Activated CD4-positive, alpha-beta T cell treated with anti-CD3 and anti-CD28 coated beads, Interleukin-2, Interleukin-4, amounts not matched to agents 100 ng/mL and 50 ng/mL, durations not matched to agents 16 hours and 8 hours (primary cell): ENCODE data around the gene SPAG9.

Source experiments
- DNase-seq: peaks from one replicate; pipeline ENCODE4 v3.0.0-alpha.2; 2020; ENCODE audit warnings: low spot score

The SPAG9 gene

GRCh38 chr17:51035431-51035830, 85.2 kb downstream of the SPAG9 start:
- DNase-seq: no peak

GRCh38 chr17:51034800-51035199, 85.9 kb downstream of the SPAG9 start:
- no peak for DNase-seq

- no peak for DNase-seq
Observed at GRCh38 chr17:51032850-51033249, 87.8 kb downstream of the SPAG9 start.

GRCh38 chr17:51029568-51030463, 90.9 kb downstream of the SPAG9 start:
- peak; percentile 46 for DNase-seq

- no peak for DNase-seq
Observed at GRCh38 chr17:51029142-51029541, 91.5 kb downstream of the SPAG9 start.

GRCh38 chr17:51028176-51028863, 92.3 kb downstream of the SPAG9 start:
- no peak for DNase-seq

- no peak for DNase-seq
Observed at GRCh38 chr17:51018541-51018940, 102.1 kb downstream of the SPAG9 start.

- no peak for DNase-seq
Observed at GRCh38 chr17:51017270-51017669, 103.4 kb downstream of the SPAG9 start.

- no peak for DNase-seq
Observed at GRCh38 chr17:51016099-51016498, 104.6 kb downstream of the SPAG9 start.

- no peak for DNase-seq
Observed at GRCh38 chr17:51015145-51015558, 105.5 kb downstream of the SPAG9 start.

GRCh38 chr17:51014129-51014528, 106.5 kb downstream of the SPAG9 start:
- DNase-seq: no peak

GRCh38 chr17:51013322-51013721, 107.3 kb downstream of the SPAG9 start:
- DNase-seq: no peak

GRCh38 chr17:51012538-51012937, 108.1 kb downstream of the SPAG9 start:
- no peak for DNase-seq

GRCh38 chr17:51010173-51010675, 110.4 kb downstream of the SPAG9 start:
- DNase-seq: no peak

GRCh38 chr17:51006601-51007000, 114.1 kb downstream of the SPAG9 start:
- no peak for DNase-seq

- DNase-seq: no peak
Observed at GRCh38 chr17:51005768-51006167, 114.9 kb downstream of the SPAG9 start.

- DNase-seq: no peak
Observed at GRCh38 chr17:51004249-51004648, 116.4 kb downstream of the SPAG9 start.

GRCh38 chr17:51000835-51001638, 119.6 kb downstream of the SPAG9 start:
- DNase-seq: peak; percentile 67

- DNase-seq: no peak
Observed at GRCh38 chr17:50995668-50996067, 125.0 kb downstream of the SPAG9 start.

GRCh38 chr17:50993544-50993943, 127.1 kb downstream of the SPAG9 start:
- DNase-seq: no peak

- DNase-seq: no peak
Observed at GRCh38 chr17:50989149-50989548, 131.5 kb downstream of the SPAG9 start.

- no peak for DNase-seq
Observed at GRCh38 chr17:50988427-50988826, 132.2 kb downstream of the SPAG9 start.
